K562 (cell line): Measurements from ENCODE around the gene DCAF6.

Experiments used
- CAMTA2 ChIP-seq: fragments of 250-450 bp; sonication (Bioruptor Pico); conservative IDR thresholded peaks from 2 replicates; pipeline ENCODE4 v1.5.1; 2022
- CBX5 ChIP-seq: IDR thresholded peaks from 2 replicates; pipeline ENCODE4 v1.6.1; 2014; ENCODE audit warnings: low read depth, borderline replicate concordance
- DLX4 ChIP-seq: fragments of 250-450 bp; sonication (Bioruptor Pico); IDR thresholded peaks from 2 replicates; pipeline ENCODE4 v1.6.1; 2021; ENCODE audit warnings: mild to moderate bottlenecking
- EZH2 ChIP-seq: IDR thresholded peaks from 2 replicates; pipeline ENCODE4 v1.6.1; 2012; ENCODE audit warnings: low read depth, mild to moderate bottlenecking, inconsistent platforms, low read length, borderline replicate concordance
- ID3 ChIP-seq, 2 experiments: fragments of 250-450 bp in 1 of 2; fragments of 450-650 bp in 1 of 2; sonication (Bioruptor Pico) in 1 of 2; IDR thresholded peaks; 2 replicates each; pipeline versions ENCODE4 v1.6.1 to v1.8.0; 2016 to 2021; ENCODE audit warnings: mild to moderate bottlenecking in 2 of 2, moderate library complexity in 2 of 2, missing compliant biosample characterization in 1 of 2, missing genetic modification characterization in 1 of 2
- KDM5B ChIP-seq: fragments of 200-600 bp; sonication (generic); IDR thresholded peaks from 2 replicates; pipeline ENCODE4 v1.6.1; 2012; ENCODE audit warnings: low read depth, mild to moderate bottlenecking, moderate library complexity, low read length, control low read depth, inconsistent platforms; ENCODE audit not compliant: insufficient replicate concordance
- MAX ChIP-seq: sonication (generic); formaldehyde crosslinking; IDR thresholded peaks from 2 replicates; pipeline ENCODE4 v1.9.0; 2022; ENCODE audit warnings: mild to moderate bottlenecking, missing genetic modification reagents
- POLR2AphosphoS5 ChIP-seq: IDR thresholded peaks from 2 replicates; pipeline ENCODE4 v1.6.1; 2011; ENCODE audit warnings: mild to moderate bottlenecking, low read depth, low read length, moderate library complexity; ENCODE audit not compliant: control insufficient read depth, insufficient read depth
- REST ChIP-seq, 2 experiments: fragments of 450-650 bp; formaldehyde crosslinking in 1 of 2; IDR thresholded peaks; 2 replicates each; pipeline versions ENCODE4 v1.4.0 to v1.6.1; 2014 to 2020; ENCODE audit warnings: mild to moderate bottlenecking in 2 of 2, borderline replicate concordance in 1 of 2, low read depth in 1 of 2
- SRSF9 ChIP-seq: fragments of 200-400 bp; formaldehyde crosslinking; IDR thresholded peaks from 2 replicates; pipeline ENCODE4 v1.6.1; 2017; ENCODE audit warnings: low read depth, low read length, borderline replicate concordance
- ZFP91 ChIP-seq: sonication (generic); formaldehyde crosslinking; IDR thresholded peaks from 2 replicates; pipeline ENCODE4 v1.8.0; 2022; ENCODE audit warnings: mild to moderate bottlenecking, missing genetic modification reagents
- ZNF561 ChIP-seq: fragments of 450-650 bp; formaldehyde crosslinking; conservative IDR thresholded peaks from 2 replicates; pipeline ENCODE4 v1.4.0; 2020; ENCODE audit warnings: mild to moderate bottlenecking, moderate library complexity
- ZNF609 ChIP-seq: sonication (generic); formaldehyde crosslinking; IDR thresholded peaks from 2 replicates; pipeline ENCODE4 v1.8.1; 2023; ENCODE audit warnings: missing genetic modification reagents, mild to moderate bottlenecking, borderline replicate concordance

DNA sequence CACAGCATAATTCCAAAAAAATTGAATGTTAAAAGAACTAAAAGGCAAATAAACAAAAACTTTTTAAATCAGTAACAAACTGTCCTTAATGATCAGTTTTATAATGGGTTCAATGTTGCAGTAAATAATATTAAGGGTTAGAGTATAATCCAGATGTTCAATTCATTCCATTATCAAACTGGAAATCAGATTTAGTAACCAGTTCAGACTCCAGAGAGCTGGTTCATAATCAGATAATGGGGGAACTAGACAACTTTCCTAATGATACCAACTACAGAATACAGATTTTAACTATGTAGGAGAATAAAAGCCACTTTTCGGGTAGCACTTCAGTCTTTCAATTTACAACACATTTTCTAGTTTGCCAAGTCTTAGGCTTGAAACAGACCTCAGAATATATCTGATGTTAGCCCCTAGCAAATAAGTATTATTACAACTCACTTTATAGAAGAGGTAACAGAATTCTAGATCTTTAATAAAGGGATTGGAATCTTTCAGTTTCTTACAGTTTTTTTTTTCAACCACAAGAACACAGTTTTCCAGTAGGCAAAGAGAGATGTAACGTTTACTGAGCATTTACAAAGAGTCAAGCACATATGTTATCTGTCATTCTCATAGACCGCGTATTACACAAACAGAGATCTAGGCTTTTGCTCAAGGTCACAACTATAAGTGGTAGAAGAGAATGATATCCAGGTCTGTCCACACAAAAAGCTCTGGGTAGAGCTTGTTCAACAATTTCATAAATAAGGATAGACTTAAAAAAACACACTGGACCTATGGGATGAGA is 1.9 kb upstream of the DCAF6 start:
- TF ChIP-seq CBX5 (no peak), CAMTA2 (no peak), EZH2 (no peak), DLX4 (CRISPR knock-in tag) (no peak), SRSF9 (no peak), ID3 (CRISPR knock-in tag; IDR thresholded peaks at IDR 0.05) (no peak), ID3 (tag; IDR thresholded peaks at IDR 0.05) (no peak), ZNF561 (no peak), ZFP91 (no peak), POLR2AphosphoS5 (no peak), REST (IDR thresholded peaks at IDR 0.05; ENCODE audit: borderline replicate concordance) (peak; percentile 51; the same call in 1 of the 2 replicates), REST (CRISPR knock-in tag; IDR thresholded peaks at IDR 0.05; ENCODE audit: low read depth) (no peak), ZNF609 (CRISPR knock-in tag) (no peak), KDM5B (no peak), MAX (CRISPR knock-in tag) (no peak)
